Mammary epithelial cell (primary cell): ENCODE data around the gene NCBP2.

ENCODE experiments used
- EZH2 ChIP-seq: IDR thresholded peaks from 2 replicates; pipeline ENCODE4 v1.6.1; 2012; ENCODE audit warnings: low read length, inconsistent platforms, borderline replicate concordance
- TF ChIP-seq, protein P1 (sequence below), 2 donors: IDR thresholded peaks in 1 of 2; conservative IDR thresholded peaks in 1 of 2; 2 replicates each; pipeline ENCODE4 v1.5.1; 2011 to 2012; ENCODE audit warnings: inconsistent platforms in 2 of 2, low read length in 2 of 2, mild to moderate bottlenecking in 2 of 2, control low read depth in 1 of 2, low read depth in 1 of 2; ENCODE audit not compliant: insufficient read depth in 1 of 2; ENCODE audit errors: extremely low read depth in 1 of 2

GRCh38 chr3:196965112-196965803 lies 22.9 kb upstream of the NCBP2 start:
- TF ChIP-seq, protein P1, sequence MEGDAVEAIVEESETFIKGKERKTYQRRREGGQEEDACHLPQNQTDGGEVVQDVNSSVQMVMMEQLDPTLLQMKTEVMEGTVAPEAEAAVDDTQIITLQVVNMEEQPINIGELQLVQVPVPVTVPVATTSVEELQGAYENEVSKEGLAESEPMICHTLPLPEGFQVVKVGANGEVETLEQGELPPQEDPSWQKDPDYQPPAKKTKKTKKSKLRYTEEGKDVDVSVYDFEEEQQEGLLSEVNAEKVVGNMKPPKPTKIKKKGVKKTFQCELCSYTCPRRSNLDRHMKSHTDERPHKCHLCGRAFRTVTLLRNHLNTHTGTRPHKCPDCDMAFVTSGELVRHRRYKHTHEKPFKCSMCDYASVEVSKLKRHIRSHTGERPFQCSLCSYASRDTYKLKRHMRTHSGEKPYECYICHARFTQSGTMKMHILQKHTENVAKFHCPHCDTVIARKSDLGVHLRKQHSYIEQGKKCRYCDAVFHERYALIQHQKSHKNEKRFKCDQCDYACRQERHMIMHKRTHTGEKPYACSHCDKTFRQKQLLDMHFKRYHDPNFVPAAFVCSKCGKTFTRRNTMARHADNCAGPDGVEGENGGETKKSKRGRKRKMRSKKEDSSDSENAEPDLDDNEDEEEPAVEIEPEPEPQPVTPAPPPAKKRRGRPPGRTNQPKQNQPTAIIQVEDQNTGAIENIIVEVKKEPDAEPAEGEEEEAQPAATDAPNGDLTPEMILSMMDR (conservative IDR thresholded peaks at IDR 0.05 in 1 of 2, IDR thresholded peaks at IDR 0.05 in 1 of 2; ENCODE audit: extremely low read depth in 1 of 2, insufficient read depth in 1 of 2, low read depth in 1 of 2, low read length in 2 of 2), result no peak
- TF ChIP-seq EZH2, result no peak
